K562 (cell line): ENCODE data around the gene TMEM242. TPM values are rescaled to one million over a fixed set of nuclear protein-coding genes. Genes with fewer than 3 reads are reported as not detected.
A peak's percentile ranks its signal among the peaks of the same experiment; 100 is the strongest.

Experiments used
- ATAC-seq: fragments of 200-7000 bp; cut with Tn5 transposase; 3 replicates; pipeline ENCODE4 v1.9.1; 2020; ENCODE audit warnings: moderate library complexity
- BruUV-seq: library from RNA; stranded (reverse); fragments of 400-500 nt; replicated peaks from 2 replicates; lab custom pipeline; 2021; lab: Mats Ljungman, UMichigan
- CTCF ChIA-PET: fragments of 300-600 bp; formaldehyde crosslinking; extraction: SDS; loops from one replicate; lab custom pipeline; 2021; ENCODE audit warnings: low intra/inter-chr PET ratio; lab: Yijun Ruan, JAX
- POLR2A ChIA-PET: fragments of 300-600, 350-650 bp; sonication (Branson Sonifier 250); formaldehyde crosslinking; extraction: SDS; loops from one replicate; lab custom pipeline; 2021; ENCODE audit warnings: antibody characterized with exemption, inconsistent platforms; lab: Yijun Ruan, JAX
- DNase-seq, 4 experiments: peaks; one replicate each; pipeline versions ENCODE4 v3.0.0 to v3.0.0-alpha.2; 2011 to 2018; ENCODE audit warnings: low spot score in 3 of 4, mixed read lengths in 3 of 4; ENCODE audit errors: extremely low read depth in 1 of 4
- FAIRE-seq: peaks from 2 replicates; lab custom pipeline; 2011; peaks lifted over from hg19 to GRCh38; lab: Jason Lieb, UNC
- H2AFZ ChIP-seq: 2 replicates; pipeline ENCODE4 v1.6.0; 2011; ENCODE audit warnings: low read depth, low read length, control low read depth, inconsistent platforms
- H3K27ac ChIP-seq: fragments of 200-600 bp; 3 replicates; pipeline ENCODE4 v1.8.0; 2011; ENCODE audit warnings: low read depth, mild to moderate bottlenecking, control low read depth, inconsistent platforms, low read length, moderate library complexity, mixed read lengths; ENCODE audit errors: extremely low read depth
- H3K27me3 ChIP-seq, 2 experiments: fragments of 300-600 bp in 1 of 2; 2 replicates in 1 of 2; 3 replicates in 1 of 2; pipeline versions ENCODE4 v1.6.0 to v1.8.0; 2011; ENCODE audit warnings: inconsistent platforms in 2 of 2, low read length in 2 of 2, mild to moderate bottlenecking in 1 of 2, mixed read lengths in 1 of 2, moderate library complexity in 1 of 2; ENCODE audit not compliant: control insufficient read depth in 2 of 2, insufficient read depth in 2 of 2
- H3K36me3 ChIP-seq: fragments of 300-600 bp; 3 replicates; pipeline ENCODE4 v1.8.0; 2011; ENCODE audit warnings: mild to moderate bottlenecking, low read length, inconsistent platforms; ENCODE audit not compliant: control insufficient read depth, insufficient read depth
- H3K4me1 ChIP-seq, 2 experiments: fragments of 200-600 bp in 1 of 2; replicated peaks in 1 of 2; 2 replicates in 1 of 2; 3 replicates in 1 of 2; pipeline versions ENCODE4 v1.5.1 to v1.8.0; 2011; ENCODE audit warnings: inconsistent platforms in 2 of 2, low read length in 2 of 2, mild to moderate bottlenecking in 1 of 2, mixed read lengths in 1 of 2, moderate library complexity in 1 of 2; ENCODE audit not compliant: control insufficient read depth in 2 of 2, insufficient read depth in 2 of 2
- H3K4me2 ChIP-seq: 2 replicates; pipeline ENCODE4 v1.6.1; 2011; ENCODE audit warnings: low read length, control low read depth, inconsistent platforms, mixed read lengths; ENCODE audit not compliant: insufficient read depth
- H3K4me3 ChIP-seq: fragments of 200-600 bp; sonication (generic), shearing (Covaris generic); 2 replicates; pipeline ENCODE4 v1.5.1; 2016; ENCODE audit warnings: control low read depth, inconsistent platforms
- H3K79me2 ChIP-seq: fragments of 200-600 bp; 3 replicates; pipeline ENCODE4 v1.8.0; 2011; ENCODE audit warnings: low read length, inconsistent platforms; ENCODE audit not compliant: control insufficient read depth, insufficient read depth
- H3K9ac ChIP-seq, 2 experiments: 2 replicates each; pipeline versions ENCODE4 v1.6.0 to v1.6.1; 2011; ENCODE audit warnings: low read depth in 2 of 2, low read length in 2 of 2, control low read depth in 1 of 2, inconsistent platforms in 1 of 2, mild to moderate bottlenecking in 1 of 2, mixed read lengths in 1 of 2; ENCODE audit not compliant: insufficient read depth in 1 of 2
- H3K9me1 ChIP-seq: one replicate; pipeline ENCODE4 v1.6.0; 2011; ENCODE audit warnings: inconsistent platforms, mild to moderate bottlenecking, low read length, moderate library complexity; ENCODE audit not compliant: control insufficient read depth, insufficient read depth
- H3K9me3 ChIP-seq: replicated peaks from 2 replicates; pipeline ENCODE4 v1.5.1; 2011; ENCODE audit warnings: low read depth, low read length, inconsistent platforms; ENCODE audit not compliant: control insufficient read depth, insufficient read depth
- H4K20me1 ChIP-seq: replicated peaks from 2 replicates; pipeline ENCODE4 v1.6.1; 2011; ENCODE audit warnings: low read length, inconsistent platforms, mixed read lengths; ENCODE audit not compliant: control insufficient read depth, insufficient read depth
- ARID3A ChIP-seq: IDR thresholded peaks from 2 replicates; pipeline ENCODE4 v1.6.1; 2012; ENCODE audit warnings: low read depth, low read length, improper control_type of control experiment, borderline replicate concordance
- CBFA2T2 ChIP-seq: fragments of 450-650 bp; conservative IDR thresholded peaks from 2 replicates; pipeline ENCODE4 v1.6.1; 2017; ENCODE audit warnings: mild to moderate bottlenecking
- CBX3 ChIP-seq, 2 experiments: IDR thresholded peaks; 1 replicate in 1 of 2; 2 replicates in 1 of 2; pipeline ENCODE4 v1.6.1; 2012; ENCODE audit warnings: inconsistent platforms in 2 of 2, low read length in 2 of 2, borderline replicate concordance in 1 of 2, control low read depth in 1 of 2
- MYBL2 ChIP-seq, 2 experiments: fragments of 450-650 bp in 1 of 2; sonication (generic) in 1 of 2; formaldehyde crosslinking in 1 of 2; IDR thresholded peaks; 2 replicates each; pipeline versions ENCODE4 v1.6.1 to v1.8.1; 2017 to 2022; ENCODE audit warnings: borderline replicate concordance in 1 of 2, inconsistent platforms in 1 of 2, low read depth in 1 of 2, mild to moderate bottlenecking in 1 of 2, missing genetic modification reagents in 1 of 2, moderate library complexity in 1 of 2
- NFRKB ChIP-seq: fragments of 450-650 bp; IDR thresholded peaks from 2 replicates; pipeline ENCODE4 v1.6.1; 2016; ENCODE audit warnings: low read depth
- PATZ1 ChIP-seq: fragments of 250-450 bp; sonication (Bioruptor Pico); IDR thresholded peaks from 2 replicates; pipeline ENCODE4 v1.5.0; 2020; ENCODE audit warnings: mild to moderate bottlenecking, borderline replicate concordance
- POLR2G ChIP-seq: fragments of 200-400 bp; formaldehyde crosslinking; IDR thresholded peaks from 2 replicates; pipeline ENCODE4 v1.6.1; 2017; ENCODE audit warnings: low read depth, mild to moderate bottlenecking, antibody characterized with exemption, low read length, moderate library complexity
- SRSF1 ChIP-seq: fragments of 200-400 bp; formaldehyde crosslinking; IDR thresholded peaks from 2 replicates; pipeline ENCODE4 v1.6.1; 2017; ENCODE audit warnings: mild to moderate bottlenecking, low read depth, low read length, moderate library complexity
- ZNF444 ChIP-seq: fragments of 250-450 bp; sonication (Bioruptor Pico); IDR thresholded peaks from 2 replicates; pipeline ENCODE4 v1.4.0; 2020; ENCODE audit warnings: mild to moderate bottlenecking, moderate library complexity
- WGBS: fragments of 100-300 bp; shearing (Covaris generic); methylation state at CpG from one replicate; pipeline ENCODE4 v1.1.6; 2016; ENCODE audit warnings: low coverage, mixed read lengths; ENCODE audit not compliant: insufficient coverage; ENCODE audit errors: missing lambda C conversion rate; 5-methylcytosine and 5-hydroxymethylcytosine counted together
- in situ Hi-C: fragments of 300-500 bp; cut with MboI; formaldehyde crosslinking; loops from 4 replicates; pipeline ENCODE4 v1.15.0; 2018; ENCODE audit warnings: inconsistent platforms, mixed read lengths
- intact Hi-C: fragments of 100-400 bp; cut with micrococcal nuclease; formaldehyde crosslinking; loops from 2 replicates; pipeline ENCODE4 v1.14.2; 2022
- polyA plus RNA-seq, 8 experiments: library from polyadenylated mRNA; depleted of rRNA in 4 of 8; stranded (reverse) in 5 of 8; unstranded in 3 of 8; fragments of >200 nt; fragmentation: Nextera tagmentation in 2 of 8; fragmentation: Illumina TruSeq in 1 of 8; extraction: Ambion mirVana in 2 of 8; extraction: Trizol in 1 of 8; gene quantifications; 2 replicates each; pipeline versions ENCODE4 v1.2.1 to v1.2.3, GENCODE V29; 2011 to 2014; ENCODE audit warnings: inconsistent platforms in 1 of 8, missing spikeins in 1 of 8
- total RNA-seq, 7 experiments: library from RNA; depleted of rRNA in 6 of 7; stranded (reverse); fragments of >200 nt in 6 of 7; fragmentation: Illumina TruSeq in 2 of 7; extraction: Trizol in 2 of 7; gene quantifications; 2 replicates each; pipeline versions ENCODE4 v1.2.1 to v1.2.3, GENCODE V29; 2011 to 2021; ENCODE audit warnings: low replicate concordance in 1 of 7

TMEM242 gene
- total and polyA plus RNA-seq, 9 of the 15 experiments (the other 6 are each of a cell fraction or from before 2014, with no cell fraction given): 9.5 to 35.3 (median 16.5) TPM

GRCh38 chr6:157245436-157245835, 77.9 kb downstream of the TMEM242 start:
- H4K20me1 ChIP-seq: no peaks in the 10 kb centered on the region
- no peaks in the 10 kb centered on the region for H3K79me2 ChIP-seq
- H3K4me2 ChIP-seq: no peak overlapping the region
- no peak for ATAC-seq
- CTCF ChIA-PET: no interaction called here
- no peaks in the 10 kb centered on the region for H3K36me3 ChIP-seq
- TF ChIP-seq SRSF1 (no peak), CBX3 (IDR thresholded peaks at IDR 0.05; ENCODE audit: borderline replicate concordance in 1 of 2, low read length in 2 of 2) (no peak), POLR2G (no peak), MYBL2 (IDR thresholded peaks at IDR 0.05; ENCODE audit: low read depth) (no peak), MYBL2 (CRISPR knock-in tag; IDR thresholded peaks at IDR 0.05; ENCODE audit: borderline replicate concordance) (no peak), NFRKB (no peak), CBFA2T2 (no peak), ZNF444 (CRISPR knock-in tag) (no peak), ARID3A (no peak), PATZ1 (no peak)
- TF ChIP-seq, all 486 proteins: peak for 0
- H3K4me3 ChIP-seq: no peak overlapping the region
- H3K27me3 ChIP-seq: peaks cover 4 to 8% of the 10 kb centered on the region in 2 experiments; a peak in 2 of 5 replicates
- H3K9ac ChIP-seq: no peak overlapping the region
- WGBS: 55% methylated on average over 12 of the region's 13 CpGs
- H3K9me3 ChIP-seq: no peaks in the 10 kb centered on the region
- DNase-seq: no peak
- intact Hi-C loops: no loop called here
- peaks cover 13 to 32% of the 10 kb centered on the region in 2 experiments; a peak in 3 of 5 replicates for H3K4me1 ChIP-seq
- H3K27ac ChIP-seq: no peak overlapping the region
- no TSS peak for BruUV-seq
- POLR2A ChIA-PET: interaction anchor here (0.6 to 1.9 kb wide), 3 partner anchors 15 to 56 kb away, joined by 3 to 6 read pairs (median 3); no protein-coding TSS in a partner anchor
- H2AFZ ChIP-seq: peak overlapping the region; percentile 61; the same call in 1 of the 2 replicates
- H3K9me1 ChIP-seq: no peaks in the 10 kb centered on the region
- in situ Hi-C loops: no loop called here
- FAIRE-seq: no peak
